GM12872 (cell line): ENCODE results near the gene HNRNPUL1.

Experiments used
- CTCF ChIP-seq: IDR thresholded peaks from 3 replicates; pipeline ENCODE4 v1.5.1; 2011; ENCODE audit warnings: low read depth, mild to moderate bottlenecking, low read length, moderate library complexity; ENCODE audit not compliant: insufficient read depth

The HNRNPUL1 gene

GRCh38 chr19:41311072-41311471 is 46.9 kb downstream of the HNRNPUL1 start:
- no peak for TF ChIP-seq CTCF

- no peak for TF ChIP-seq CTCF
Observed at GRCh38 chr19:41311613-41312012, 47.4 kb downstream of the HNRNPUL1 start.

GRCh38 chr19:41316306-41316920 is 52.2 kb downstream of the HNRNPUL1 start:
- TF ChIP-seq CTCF, result no peak

- TF ChIP-seq CTCF, result no peak
Observed at GRCh38 chr19:41318696-41319499, 54.7 kb downstream of the HNRNPUL1 start.

GRCh38 chr19:41319500-41320184 is 55.5 kb downstream of the HNRNPUL1 start:
- TF ChIP-seq CTCF, result no peak

- no peak for TF ChIP-seq CTCF
Observed at GRCh38 chr19:41320185-41320518, 56.0 kb downstream of the HNRNPUL1 start.

- TF ChIP-seq CTCF, result no peak
Observed at GRCh38 chr19:41320568-41320967, 56.4 kb downstream of the HNRNPUL1 start.
